Measurements from ENCODE around the gene SGIP1. TPM values are rescaled to one million over a fixed set of nuclear protein-coding genes. Genes with fewer than 3 reads are reported as not detected.

SGIP1 gene
- total RNA-seq, 1 donor from 2014 or later: 123 TPM

DNA sequence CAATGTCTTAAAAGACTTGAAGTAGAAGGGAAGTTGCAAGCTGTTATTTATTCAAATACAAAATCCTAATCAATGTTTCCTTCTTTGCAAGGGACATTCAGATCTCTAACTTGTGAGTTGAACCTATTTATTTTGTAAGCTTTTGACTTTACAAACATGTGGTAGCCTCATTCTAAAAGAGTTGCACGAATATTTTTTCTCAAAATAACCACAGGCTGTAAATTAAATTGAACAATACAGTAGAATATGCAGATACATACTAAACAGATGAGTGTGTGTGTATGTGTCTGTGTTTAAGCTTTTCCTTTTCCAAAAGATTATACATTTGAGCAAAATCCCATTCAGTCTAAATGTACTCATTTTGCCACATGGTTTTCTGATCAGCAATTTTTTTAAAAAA, 213.5 kb downstream of the SGIP1 start:
- Mint-ChIP-seq H3K27ac (ENCODE audit: unreplicated experiment) (peak overlapping the region; percentile 61), H3K36me3 (ENCODE audit: unreplicated experiment) (peaks cover 12% of the 10 kb centered on the region), H3K4me1 (ENCODE audit: unreplicated experiment) (peaks cover 39% of the 10 kb centered on the region), H3K27me3 (ENCODE audit: unreplicated experiment) (no peaks in the 10 kb centered on the region), H3K9me3 (ENCODE audit: unreplicated experiment) (no peaks in the 10 kb centered on the region), H3K4me3 (ENCODE audit: unreplicated experiment) (no peak overlapping the region)
- TF ChIP-seq, protein P1, sequence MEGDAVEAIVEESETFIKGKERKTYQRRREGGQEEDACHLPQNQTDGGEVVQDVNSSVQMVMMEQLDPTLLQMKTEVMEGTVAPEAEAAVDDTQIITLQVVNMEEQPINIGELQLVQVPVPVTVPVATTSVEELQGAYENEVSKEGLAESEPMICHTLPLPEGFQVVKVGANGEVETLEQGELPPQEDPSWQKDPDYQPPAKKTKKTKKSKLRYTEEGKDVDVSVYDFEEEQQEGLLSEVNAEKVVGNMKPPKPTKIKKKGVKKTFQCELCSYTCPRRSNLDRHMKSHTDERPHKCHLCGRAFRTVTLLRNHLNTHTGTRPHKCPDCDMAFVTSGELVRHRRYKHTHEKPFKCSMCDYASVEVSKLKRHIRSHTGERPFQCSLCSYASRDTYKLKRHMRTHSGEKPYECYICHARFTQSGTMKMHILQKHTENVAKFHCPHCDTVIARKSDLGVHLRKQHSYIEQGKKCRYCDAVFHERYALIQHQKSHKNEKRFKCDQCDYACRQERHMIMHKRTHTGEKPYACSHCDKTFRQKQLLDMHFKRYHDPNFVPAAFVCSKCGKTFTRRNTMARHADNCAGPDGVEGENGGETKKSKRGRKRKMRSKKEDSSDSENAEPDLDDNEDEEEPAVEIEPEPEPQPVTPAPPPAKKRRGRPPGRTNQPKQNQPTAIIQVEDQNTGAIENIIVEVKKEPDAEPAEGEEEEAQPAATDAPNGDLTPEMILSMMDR (IDR thresholded peaks at IDR 0.05): no peak
- DNase-seq (ENCODE audit: extremely low spot score, unreplicated experiment): no peak

DNA sequence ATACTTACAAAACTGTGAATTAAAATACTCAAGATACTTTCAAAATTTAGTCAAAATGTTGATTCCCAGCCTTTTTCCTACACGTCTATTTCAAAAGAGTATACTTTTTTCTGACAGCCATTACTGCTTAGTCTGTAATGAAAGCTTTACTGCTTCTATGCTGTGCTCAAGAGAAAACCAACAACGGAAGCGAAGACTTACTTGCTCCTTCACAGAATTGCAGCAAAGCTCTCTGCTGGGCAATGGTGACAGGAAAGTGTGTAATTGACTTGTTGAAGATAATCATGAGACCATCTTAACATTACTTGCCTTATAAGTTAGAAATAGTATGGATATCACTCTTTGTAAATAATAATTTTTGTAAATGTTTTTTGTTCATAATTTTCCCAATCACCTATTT, 216.6 kb downstream of the SGIP1 start:
- Mint-ChIP-seq H3K9me3 (ENCODE audit: unreplicated experiment) (no peaks in the 10 kb centered on the region), H3K4me1 (ENCODE audit: unreplicated experiment) (peaks cover 42% of the 10 kb centered on the region), H3K27ac (ENCODE audit: unreplicated experiment) (no peak overlapping the region), H3K4me3 (ENCODE audit: unreplicated experiment) (no peak overlapping the region), H3K27me3 (ENCODE audit: unreplicated experiment) (no peaks in the 10 kb centered on the region), H3K36me3 (ENCODE audit: unreplicated experiment) (no peaks in the 10 kb centered on the region)
- TF ChIP-seq, protein P1 (IDR thresholded peaks at IDR 0.05): no peak
- DNase-seq (ENCODE audit: extremely low spot score, unreplicated experiment): no peak

DNA sequence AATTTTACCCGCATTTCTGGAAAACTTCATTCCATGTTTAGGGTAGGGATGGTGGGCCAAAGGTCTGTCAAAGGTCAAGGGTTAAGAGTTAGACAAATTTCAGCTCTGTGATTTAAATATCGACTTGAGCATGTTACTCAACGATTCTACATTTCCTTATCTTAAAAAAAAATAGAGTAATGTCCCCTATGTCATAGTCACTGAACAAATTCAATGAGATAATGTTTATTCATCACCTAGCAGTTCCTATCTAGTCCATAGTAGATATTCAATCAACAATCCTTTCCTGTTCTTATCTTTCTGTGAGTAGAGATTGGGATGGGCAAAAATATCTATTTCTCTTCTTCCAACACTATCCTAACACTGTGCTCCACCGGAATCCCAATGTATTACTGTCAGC, 217.2 kb downstream of the SGIP1 start:
- H3K4me3 Mint-ChIP-seq (ENCODE audit: unreplicated experiment): no peak overlapping the region
- no peaks in the 10 kb centered on the region for H3K36me3 Mint-ChIP-seq (ENCODE audit: unreplicated experiment)
- no peak for DNase-seq (ENCODE audit: extremely low spot score, unreplicated experiment)
- TF ChIP-seq, protein P1 (IDR thresholded peaks at IDR 0.05): no peak
- no peaks in the 10 kb centered on the region for H3K27me3 Mint-ChIP-seq (ENCODE audit: unreplicated experiment)
- H3K4me1 Mint-ChIP-seq (ENCODE audit: unreplicated experiment): peaks cover 40% of the 10 kb centered on the region
- H3K9me3 Mint-ChIP-seq (ENCODE audit: unreplicated experiment): no peaks in the 10 kb centered on the region
- H3K27ac Mint-ChIP-seq (ENCODE audit: unreplicated experiment): no peak overlapping the region

DNA sequence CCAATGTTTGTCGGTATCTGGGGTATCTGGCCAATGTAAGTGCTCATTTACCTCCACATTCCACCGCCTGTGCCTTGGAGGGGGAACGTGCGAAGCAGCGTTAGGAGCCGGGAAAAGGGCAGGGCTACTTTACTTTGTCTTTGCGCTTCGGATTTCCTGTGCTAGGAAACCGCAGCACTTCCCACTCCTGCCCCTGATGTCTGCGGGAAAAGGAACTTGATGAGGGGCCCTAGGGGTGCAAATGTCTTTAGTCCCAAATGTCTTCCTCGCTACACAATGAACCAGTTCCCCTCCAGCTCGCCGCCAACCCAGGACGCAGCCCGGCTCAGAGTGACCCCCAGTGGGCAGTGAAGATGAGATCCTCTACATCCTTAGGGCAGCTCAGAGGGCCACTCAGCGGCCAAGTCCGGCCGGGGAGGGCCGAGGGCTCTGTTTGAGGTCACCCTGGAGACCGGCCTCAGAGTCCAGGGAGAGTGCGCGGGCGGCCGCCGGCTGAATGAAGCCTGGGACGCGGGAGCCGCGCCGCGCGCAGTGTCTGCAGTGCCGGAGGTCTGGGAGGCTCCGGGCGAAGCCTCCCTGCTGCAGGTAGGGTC, 218.1 kb downstream of the SGIP1 start, which contains the start of gene DYNLT5:
TSS of gene DYNLT5 (plus strand) at position 460 of the 593 bp plus-strand sequence. CDS start 2,200 bp downstream, outside the sequence.
- no peaks in the 10 kb centered on the region for H3K9me3 Mint-ChIP-seq (ENCODE audit: unreplicated experiment)
- TF ChIP-seq, protein P1 (IDR thresholded peaks at IDR 0.05): no peak
- H3K4me3 Mint-ChIP-seq (ENCODE audit: unreplicated experiment): peak within 1 kb of the TSS; percentile 53
- no peaks in the 10 kb centered on the region for H3K36me3 Mint-ChIP-seq (ENCODE audit: unreplicated experiment)
- no peaks in the 10 kb centered on the region for H3K27me3 Mint-ChIP-seq (ENCODE audit: unreplicated experiment)
- peak within 1 kb of the TSS; percentile 29 for H3K27ac Mint-ChIP-seq (ENCODE audit: unreplicated experiment)
- DNase-seq (ENCODE audit: extremely low spot score, unreplicated experiment): peak; percentile 86
- peaks cover 31% of the 10 kb centered on the region for H3K4me1 Mint-ChIP-seq (ENCODE audit: unreplicated experiment)

DNA sequence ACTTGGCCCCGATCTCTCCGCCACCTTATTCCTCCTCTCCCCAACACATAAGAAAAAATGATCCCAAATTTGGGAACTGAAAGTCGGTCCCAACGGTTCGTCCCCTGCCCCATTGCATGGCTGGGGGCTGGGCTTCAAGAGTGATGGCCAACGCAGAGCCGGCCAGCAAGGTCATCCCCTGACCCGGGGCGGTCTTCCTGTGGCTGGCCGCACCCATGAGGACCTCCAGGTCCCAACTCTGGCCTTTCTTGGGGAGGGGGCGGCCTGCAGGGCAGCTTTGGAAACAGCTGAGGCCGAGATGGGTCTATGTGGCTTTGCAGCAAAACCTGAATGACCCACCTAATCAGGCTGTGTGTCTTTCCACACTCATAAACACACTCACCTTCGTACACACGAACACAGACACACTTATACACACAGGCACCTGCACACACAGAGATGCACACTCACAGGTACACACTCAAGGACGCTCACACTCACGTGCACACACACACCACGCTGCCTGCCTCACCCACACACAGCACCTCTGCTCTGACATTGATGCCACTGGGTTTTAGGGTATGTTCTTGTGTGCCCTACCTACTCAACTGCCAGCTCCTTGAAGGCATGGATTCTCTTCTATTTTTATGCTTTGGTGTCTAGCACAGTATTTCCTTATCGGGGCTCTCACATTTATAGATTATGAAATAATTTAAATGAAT, 218.9 kb downstream of the SGIP1 start:
- Mint-ChIP-seq H3K36me3 (ENCODE audit: unreplicated experiment) (no peaks in the 10 kb centered on the region), H3K27me3 (ENCODE audit: unreplicated experiment) (no peaks in the 10 kb centered on the region), H3K4me3 (ENCODE audit: unreplicated experiment) (peak overlapping the region; percentile 53), H3K4me1 (ENCODE audit: unreplicated experiment) (peaks cover 24% of the 10 kb centered on the region), H3K27ac (ENCODE audit: unreplicated experiment) (no peak overlapping the region), H3K9me3 (ENCODE audit: unreplicated experiment) (no peaks in the 10 kb centered on the region)
- TF ChIP-seq, protein P1 (IDR thresholded peaks at IDR 0.05): no peak
- DNase-seq (ENCODE audit: extremely low spot score, unreplicated experiment): no peak

Measured in osteocyte (in vitro differentiated cells).